SK-N-SH (cell line): ENCODE measurements around the gene AP2A2. TPM values are rescaled to one million over a fixed set of nuclear protein-coding genes. Genes with fewer than 3 reads are reported as not detected.

Source experiments
- CTCF ChIA-PET: fragments of 300-600, 350-600 bp; formaldehyde crosslinking; extraction: SDS; loops from one replicate; lab custom pipeline; 2021; lab: Yijun Ruan, JAX
- POLR2A ChIA-PET: fragments of 350-600 bp; sonication (Branson Sonifier 250); formaldehyde crosslinking; extraction: SDS; loops from one replicate; lab custom pipeline; 2020; ENCODE audit warnings: antibody characterized with exemption, inconsistent platforms; lab: Yijun Ruan, JAX
- DNase-seq: peaks from one replicate; pipeline ENCODE4 v3.0.0; 2012
- H2AFZ ChIP-seq: fragments of 200-600 bp; sonication (generic); 2 replicates; pipeline ENCODE4 v1.8.1; 2016; ENCODE audit warnings: antibody characterized with exemption, mild to moderate bottlenecking, low read depth
- H3F3A ChIP-seq: fragments of 200-600 bp; sonication (generic); replicated peaks from 2 replicates; pipeline ENCODE3; 2016; ENCODE audit warnings: antibody characterized with exemption, mild to moderate bottlenecking; ENCODE audit not compliant: insufficient read depth
- H3K27ac ChIP-seq, 2 experiments: fragments of 200-500 bp in 1 of 2; fragments of 200-600 bp in 1 of 2; sonication (Bioruptor generic) in 1 of 2; sonication (generic), shearing (Covaris generic) in 1 of 2; 2 replicates each; pipeline versions ENCODE4 v1.5.1 to v1.6.1; 2014 to 2016; ENCODE audit warnings: low read depth in 2 of 2, inconsistent platforms in 1 of 2, low read length in 1 of 2, mild to moderate bottlenecking in 1 of 2, mixed read lengths in 1 of 2
- H3K27me3 ChIP-seq: fragments of 200-600 bp; sonication (generic), shearing (Covaris generic); 2 replicates; pipeline ENCODE4 v1.6.1; 2016; ENCODE audit warnings: mixed run types; ENCODE audit not compliant: insufficient read depth
- H3K36me3 ChIP-seq, 2 experiments: fragments of 200-500 bp in 1 of 2; fragments of 200-600 bp in 1 of 2; sonication (Bioruptor generic) in 1 of 2; sonication (generic) in 1 of 2; replicated peaks in 1 of 2; 2 replicates each; pipeline versions ENCODE3 to v1.5.1; 2014 to 2016; ENCODE audit warnings: low read length in 1 of 2, mild to moderate bottlenecking in 1 of 2; ENCODE audit not compliant: insufficient read depth in 2 of 2, control insufficient read depth in 1 of 2
- H3K4me1 ChIP-seq, 2 experiments: fragments of 200-500 bp in 1 of 2; fragments of 200-600 bp in 1 of 2; sonication (Bioruptor generic) in 1 of 2; sonication (generic), shearing (Covaris generic) in 1 of 2; 2 replicates each; pipeline versions ENCODE4 v1.5.1 to v1.6.1; 2014 to 2016; ENCODE audit warnings: low read depth in 1 of 2, low read length in 1 of 2, mixed run types in 1 of 2; ENCODE audit not compliant: insufficient read depth in 2 of 2, control insufficient read depth in 1 of 2
- H3K4me2 ChIP-seq: fragments of 200-600 bp; sonication (generic), shearing (Covaris generic); 2 replicates; pipeline ENCODE4 v1.6.1; 2017; ENCODE audit warnings: mixed run types
- H3K4me3 ChIP-seq, 2 experiments: fragments of 200-500 bp in 1 of 2; fragments of 200-600 bp in 1 of 2; sonication (Bioruptor generic) in 1 of 2; sonication (generic), shearing (Covaris generic) in 1 of 2; 2 replicates each; pipeline versions ENCODE4 v1.5.1 to v1.8.1; 2014 to 2016; ENCODE audit warnings: low read depth in 2 of 2, inconsistent platforms in 1 of 2, low read length in 1 of 2, mild to moderate bottlenecking in 1 of 2, mixed read lengths in 1 of 2, moderate library complexity in 1 of 2
- H3K79me2 ChIP-seq: fragments of 200-600 bp; sonication (generic); 2 replicates; pipeline ENCODE4 v1.8.1; 2017; ENCODE audit warnings: mild to moderate bottlenecking; ENCODE audit not compliant: insufficient read depth
- H3K9ac ChIP-seq: fragments of 200-600 bp; sonication (generic); 2 replicates; pipeline ENCODE4 v1.6.1; 2017; ENCODE audit warnings: mixed run types
- H3K9me2 ChIP-seq: fragments of 200-600 bp; sonication (generic); 2 replicates; pipeline ENCODE4 v1.6.1; 2017; ENCODE audit warnings: mixed run types
- H3K9me3 ChIP-seq: fragments of 200-600 bp; sonication (generic); 2 replicates; pipeline ENCODE4 v1.6.1; 2017; ENCODE audit warnings: mixed run types, mild to moderate bottlenecking, moderate library complexity
- H4K20me1 ChIP-seq: fragments of 200-600 bp; sonication (generic); 2 replicates; pipeline ENCODE4 v1.6.1; 2017; ENCODE audit warnings: mild to moderate bottlenecking, mixed run types; ENCODE audit not compliant: insufficient read depth
- CTCF ChIP-seq: fragments of 200-600 bp; sonication (generic); IDR thresholded peaks from 2 replicates; pipeline ENCODE4 v1.6.1; 2017; ENCODE audit warnings: antibody characterized with exemption, mild to moderate bottlenecking, moderate library complexity
- GATA2 ChIP-seq: sonication (generic); formaldehyde crosslinking; IDR thresholded peaks from 2 replicates; pipeline ENCODE4 v1.5.0; 2020; ENCODE audit warnings: mild to moderate bottlenecking, missing genetic modification reagents
- JUND ChIP-seq: IDR thresholded peaks from 2 replicates; pipeline ENCODE4 v1.4.0; 2012
- MEF2A ChIP-seq: IDR thresholded peaks from 2 replicates; pipeline ENCODE4 v1.4.0; 2012; ENCODE audit warnings: low read depth, borderline replicate concordance
- MXI1 ChIP-seq: IDR thresholded peaks from 2 replicates; pipeline ENCODE4 v1.6.1; 2012; ENCODE audit warnings: mild to moderate bottlenecking, low read depth, low read length, improper control_type of control experiment
- POLR2AphosphoS5 ChIP-seq: IDR thresholded peaks from 2 replicates; pipeline ENCODE4 v1.6.1; 2012; ENCODE audit warnings: low read depth, low read length
- RAD21 ChIP-seq: IDR thresholded peaks from 2 replicates; pipeline ENCODE4 v1.6.1; 2012; ENCODE audit warnings: mild to moderate bottlenecking, low read length
- RCOR1 ChIP-seq: fragments of 150-350 bp; IDR thresholded peaks from 2 replicates; pipeline ENCODE4 v1.6.1; 2017; ENCODE audit warnings: antibody characterized with exemption, low read length
- RFX5 ChIP-seq: IDR thresholded peaks from 2 replicates; pipeline ENCODE4 v1.6.1; 2012; ENCODE audit warnings: mild to moderate bottlenecking, improper control_type of control experiment, low read length
- RXRA ChIP-seq: IDR thresholded peaks from 2 replicates; pipeline ENCODE4 v1.4.0; 2012; ENCODE audit warnings: low read depth, mild to moderate bottlenecking, borderline replicate concordance
- SMC3 ChIP-seq: IDR thresholded peaks from 2 replicates; pipeline ENCODE4 v1.6.1; 2012; ENCODE audit warnings: low read depth, low read length, improper control_type of control experiment
- YY1 ChIP-seq: IDR thresholded peaks from 2 replicates; pipeline ENCODE4 v1.4.0; 2012; ENCODE audit warnings: low read depth, mild to moderate bottlenecking
- ZBTB33 ChIP-seq: IDR thresholded peaks from 2 replicates; pipeline ENCODE4 v1.4.0; 2012; ENCODE audit warnings: low read depth, borderline replicate concordance
- WGBS: methylation state at CpG from one replicate; pipeline ENCODE4 v1.1.6; 2017; ENCODE audit warnings: low lambda C conversion rate; 5-methylcytosine and 5-hydroxymethylcytosine counted together
- polyA plus RNA-seq, 3 experiments: library from polyadenylated mRNA; depleted of rRNA; stranded (reverse); fragments of >200 nt; gene quantifications; 2 replicates each; pipeline ENCODE4 v1.2.3, GENCODE V29; 2012

Gene AP2A2
- polyA plus RNA-seq, 1 of the 3 experiments (the other 2 are of a cell fraction), result 42.7 TPM

GRCh38 chr11:987671-988070 lies 62.0 kb downstream of the AP2A2 start:
- no peak overlapping the region for H3K27ac ChIP-seq
- no peak overlapping the region for H3K4me3 ChIP-seq
- ChIA-PET POLR2A (no interaction called here), CTCF (no interaction called here)
- peaks cover 3% of the 10 kb centered on the region; the same call in 1 of the 2 replicates for H3K79me2 ChIP-seq
- DNase-seq, result no peak
- WGBS, result 97% methylated on average over 15 of the region's 15 CpGs
- no peak overlapping the region for H2AFZ ChIP-seq
- no peak for TF ChIP-seq MXI1
- no peak for TF ChIP-seq POLR2AphosphoS5
- TF ChIP-seq GATA2 (CRISPR knock-in tag), result no peak
- TF ChIP-seq MEF2A, result no peak
- TF ChIP-seq RAD21, result no peak
- H3K36me3 ChIP-seq, result peaks cover 4 to 50% of the 10 kb centered on the region in 2 experiments
- H3K9ac ChIP-seq, result no peak overlapping the region
- H3K9me2 ChIP-seq, result no peaks in the 10 kb centered on the region
- no peaks in the 10 kb centered on the region for H3F3A ChIP-seq
- H4K20me1 ChIP-seq, result no peaks in the 10 kb centered on the region
- no peaks in the 10 kb centered on the region for H3K4me1 ChIP-seq
- no peaks in the 10 kb centered on the region for H3K9me3 ChIP-seq
- no peak overlapping the region for H3K4me2 ChIP-seq
- H3K27me3 ChIP-seq, result no peaks in the 10 kb centered on the region

GRCh38 chr11:990101-990500 lies 64.4 kb downstream of the AP2A2 start:
- POLR2A ChIA-PET, result no interaction called here
- no peaks in the 10 kb centered on the region for H3K9me2 ChIP-seq
- H3K36me3 ChIP-seq, result peaks cover 0 to 57% of the 10 kb centered on the region in 2 experiments
- H3K4me3 ChIP-seq, result no peak overlapping the region
- CTCF ChIA-PET, result no interaction called here
- DNase-seq, result no peak
- H3F3A ChIP-seq, result no peaks in the 10 kb centered on the region
- H3K4me1 ChIP-seq, result no peaks in the 10 kb centered on the region
- H3K9ac ChIP-seq, result no peak overlapping the region
- no peaks in the 10 kb centered on the region for H3K9me3 ChIP-seq
- H3K4me2 ChIP-seq, result no peak overlapping the region
- no peak for TF ChIP-seq RXRA
- no peak for TF ChIP-seq ZBTB33
- TF ChIP-seq YY1, result no peak
- TF ChIP-seq SMC3, result no peak
- TF ChIP-seq RCOR1, result no peak
- TF ChIP-seq CTCF, result no peak
- TF ChIP-seq RFX5, result no peak
- no peak for TF ChIP-seq JUND
- no peak for TF ChIP-seq MEF2A
- 91% methylated on average over 8 of the region's 10 CpGs for WGBS
- H3K27me3 ChIP-seq, result no peaks in the 10 kb centered on the region
- H2AFZ ChIP-seq, result no peak overlapping the region
- no peaks in the 10 kb centered on the region for H4K20me1 ChIP-seq
- no peak overlapping the region for H3K27ac ChIP-seq
- H3K79me2 ChIP-seq, result 0 out of 2 replicates have a peak, but pooled peaks cover 2% of the 10 kb centered on the region
